RCC 7860 (cell line): ENCODE results near the gene RASSF6.
"Not testable (repeated sequence)": the region's sequence is repeated elsewhere in the genome, so short reads cannot be mapped to it uniquely, and the experiment has no call there.

Experiments
- DNase-seq: peaks from one replicate; pipeline ENCODE4 v3.0.0-alpha.2; 2015; ENCODE audit warnings: low spot score
- FAIRE-seq: peaks from 2 replicates; lab custom pipeline; 2012; peaks lifted over from hg19 to GRCh38; lab: Jason Lieb, UNC

Gene RASSF6

GRCh38 chr4:73620115-73620792 is at the start of gene RASSF6:
Gene RASSF6 (minus strand): TSS chr4:73620436. CDS start chr4:73611795, 8,641 bp downstream.
- FAIRE-seq (no peak), DNase-seq (peak; percentile 30)

- FAIRE-seq (no peak), DNase-seq (no peak)
Measured at GRCh38 chr4:73669410-73670183, 49.4 kb upstream of the RASSF6 start.

GRCh38 chr4:73668782-73669201 is 48.6 kb upstream of the RASSF6 start:
- no peak for DNase-seq
- FAIRE-seq = no peak

GRCh38 chr4:73665924-73666323 is 45.7 kb upstream of the RASSF6 start:
- not testable (repeated sequence) for FAIRE-seq

GRCh38 chr4:73664470-73664869 is 44.2 kb upstream of the RASSF6 start:
- DNase-seq (no peak), FAIRE-seq (no peak)

More at GRCh38 chr4:73665924-73666323, 45.7 kb upstream of the RASSF6 start:
- DNase-seq = not testable (repeated sequence)

GRCh38 chr4:73663576-73663975 is 43.3 kb upstream of the RASSF6 start:
- DNase-seq (no peak), FAIRE-seq (no peak)

DNA sequence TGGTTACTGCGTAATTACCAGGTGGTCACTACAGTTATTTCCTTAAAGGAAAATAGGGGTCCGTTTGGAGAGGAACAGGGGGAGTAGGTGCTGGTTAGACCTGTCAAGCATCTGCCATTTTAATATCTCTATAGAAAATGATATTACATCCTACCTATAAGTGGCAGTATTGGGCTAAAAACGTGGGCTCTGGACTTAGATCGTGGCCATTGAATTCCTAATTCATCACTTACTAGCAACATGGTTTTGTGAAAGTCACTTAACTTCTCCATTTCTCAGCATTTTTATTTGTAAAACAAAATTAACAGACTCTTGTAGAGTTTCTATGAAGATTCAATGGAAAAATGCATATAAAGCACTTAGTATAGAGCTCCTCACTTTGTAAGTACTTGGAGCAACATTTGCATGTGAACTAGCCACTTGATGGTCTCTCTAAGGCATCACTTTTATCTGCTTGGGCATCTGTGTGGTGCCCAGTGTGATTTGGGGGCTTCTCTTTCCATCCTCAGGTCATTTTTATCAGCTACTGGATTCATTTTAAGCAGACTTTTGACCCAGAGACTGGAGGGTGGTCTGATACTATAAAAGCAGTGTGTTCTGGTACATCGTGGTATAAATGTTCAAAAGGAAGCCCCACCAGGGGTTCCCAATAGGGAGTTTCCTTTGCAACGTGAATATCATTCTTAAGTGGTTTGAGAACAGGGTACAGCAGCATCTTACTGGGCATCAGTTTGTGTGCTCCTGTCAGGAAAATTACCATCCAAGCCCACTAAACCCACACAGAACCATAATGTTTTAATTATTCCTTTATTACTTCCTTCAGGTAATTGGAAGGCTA is 42.7 kb upstream of the RASSF6 start:
- DNase-seq (peak; percentile 61), FAIRE-seq (peak; percentile 51)

GRCh38 chr4:73661646-73662119 is 41.4 kb upstream of the RASSF6 start:
- DNase-seq (peak; percentile 96), FAIRE-seq (peak; percentile 97)

- FAIRE-seq (no peak), DNase-seq (no peak)
Measured at GRCh38 chr4:73660808-73661207, 40.6 kb upstream of the RASSF6 start.

DNA sequence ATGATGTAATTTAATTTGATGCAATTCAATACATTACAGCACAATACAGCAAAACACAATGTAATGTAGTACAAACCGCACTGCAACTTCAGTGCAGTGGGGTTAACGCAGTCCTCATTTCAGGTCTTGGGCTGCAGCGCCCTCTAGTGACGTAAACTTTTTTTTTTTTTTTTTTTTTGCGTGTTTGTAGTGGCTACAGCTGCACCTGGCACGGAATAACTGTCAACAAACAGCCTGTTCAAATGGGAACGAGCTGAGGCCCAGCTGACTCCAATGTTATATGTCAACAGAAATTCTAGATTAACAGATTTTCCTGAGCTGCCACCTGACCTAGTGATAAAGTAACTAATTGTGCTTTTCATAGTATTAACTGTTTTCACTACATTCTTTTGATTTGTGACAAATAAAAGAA is 33.5 kb upstream of the RASSF6 start:
- peak; percentile 75 for FAIRE-seq
- DNase-seq = peak; percentile 22

DNA sequence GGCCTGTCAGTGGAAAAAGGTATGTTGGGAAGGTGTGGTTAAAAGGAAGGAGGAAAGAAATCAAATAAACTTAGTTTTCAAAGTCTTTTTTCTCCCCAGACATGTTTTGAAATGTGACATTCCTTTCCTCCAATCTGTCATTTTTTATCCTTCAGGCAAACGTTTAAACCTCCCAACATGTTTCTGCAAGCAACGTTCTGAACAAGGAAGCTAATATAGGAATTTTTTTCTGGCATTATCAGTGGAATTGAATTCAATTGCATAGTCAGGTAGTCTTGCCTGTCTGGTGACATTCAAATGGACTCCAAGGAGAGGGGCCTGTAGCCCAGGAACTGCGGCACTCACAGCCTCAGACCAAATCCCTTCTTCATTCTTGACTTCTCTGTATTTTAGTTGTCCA is 30.0 kb upstream of the RASSF6 start:
- no peak for DNase-seq
- no peak for FAIRE-seq

- FAIRE-seq (no peak), DNase-seq (no peak)
Measured at GRCh38 chr4:73648478-73648877, 28.2 kb upstream of the RASSF6 start.

DNA sequence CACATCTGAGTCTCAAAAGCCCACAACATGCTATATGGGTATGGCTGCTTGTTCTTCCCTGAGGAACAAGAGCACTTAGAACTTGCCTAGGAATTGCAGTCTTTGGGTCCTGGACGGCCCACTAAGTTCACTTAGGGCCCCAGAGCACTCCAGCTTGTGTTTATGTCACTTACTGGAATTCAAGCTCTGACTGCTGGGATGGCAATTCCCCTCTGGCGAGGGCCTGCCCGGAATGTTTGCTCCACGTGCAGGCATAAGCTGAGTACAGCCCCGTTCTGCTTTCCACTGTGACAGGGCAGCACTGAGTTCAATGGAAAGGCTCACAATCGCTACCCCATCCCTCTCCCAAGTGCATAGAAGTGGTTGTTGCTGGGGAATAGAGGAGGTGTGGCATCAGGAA is 25.9 kb upstream of the RASSF6 start:
- DNase-seq (no peak), FAIRE-seq (no peak)

GRCh38 chr4:73631565-73632226 is 11.5 kb upstream of the RASSF6 start:
- DNase-seq = no peak
- FAIRE-seq = no peak

DNA sequence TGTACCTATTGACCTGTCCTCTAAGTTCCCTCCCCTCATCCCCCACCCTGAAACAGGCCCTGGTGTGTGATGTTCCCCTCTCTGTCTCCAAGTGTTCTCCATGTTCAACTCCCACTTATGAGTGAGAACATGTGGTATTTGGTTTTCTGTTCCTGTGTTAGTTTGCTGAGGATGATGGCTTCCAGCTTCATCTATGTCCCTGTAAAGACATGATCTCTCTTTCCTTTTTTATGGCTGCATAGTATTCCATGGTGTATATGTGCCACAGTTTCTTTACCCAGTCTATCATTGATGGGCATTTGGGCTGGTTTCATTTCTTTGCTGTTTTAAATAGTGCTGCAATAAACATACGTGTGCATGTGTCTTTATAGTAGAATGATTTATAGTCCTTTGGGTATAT is 8.6 kb upstream of the RASSF6 start:
- not testable (repeated sequence) for FAIRE-seq, DNase-seq

- no peak for DNase-seq
- FAIRE-seq = no peak
Measured at GRCh38 chr4:73621357-73621756, 1.1 kb upstream of the RASSF6 start.

GRCh38 chr4:73619346-73619745 is 890 bp downstream of the RASSF6 start:
- DNase-seq (no peak), FAIRE-seq (no peak)

DNA sequence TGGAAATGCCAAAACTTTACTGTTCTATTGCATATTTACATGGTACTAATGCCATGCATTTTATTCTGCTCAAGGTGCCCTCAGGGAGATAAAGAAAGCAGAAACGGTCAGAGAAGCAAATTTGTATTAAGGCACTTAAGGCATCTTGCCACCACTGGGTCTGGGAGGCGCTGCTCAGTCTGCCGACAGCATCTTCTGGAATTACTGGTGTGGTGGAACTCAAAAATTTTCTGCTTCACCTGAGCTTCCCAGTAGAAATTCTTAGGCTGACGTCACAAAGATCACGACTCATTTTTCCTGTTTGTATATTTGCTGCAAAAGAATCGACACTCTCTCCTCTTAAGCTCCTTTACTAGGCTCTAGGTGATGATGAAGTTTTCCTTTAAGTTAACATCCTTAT is 3.0 kb downstream of the RASSF6 start:
- no peak for FAIRE-seq
- no peak for DNase-seq

- no peak for FAIRE-seq
Measured at GRCh38 chr4:73615613-73616012, 4.6 kb downstream of the RASSF6 start.

GRCh38 chr4:73614311-73614867 is 5.8 kb downstream of the RASSF6 start:
- DNase-seq = no peak
- FAIRE-seq = no peak

More at GRCh38 chr4:73615613-73616012, 4.6 kb downstream of the RASSF6 start:
- no peak for DNase-seq
